Endothelial cell of umbilical vein (primary cell): Measurements from ENCODE around the gene TREX2.

ENCODE experiments used
- EZH2 ChIP-seq: IDR thresholded peaks from 2 replicates; pipeline ENCODE4 v1.6.1; 2012; ENCODE audit warnings: borderline replicate concordance, low read depth, mild to moderate bottlenecking, moderate library complexity, low read length, inconsistent platforms; ENCODE audit not compliant: severe bottlenecking
- JUN ChIP-seq: IDR thresholded peaks from 2 replicates; pipeline ENCODE4 v1.6.1; 2011; ENCODE audit warnings: borderline replicate concordance, low read depth; ENCODE audit not compliant: insufficient read length, insufficient read depth
- POLR2AphosphoS5 ChIP-seq: IDR thresholded peaks from 2 replicates; pipeline ENCODE4 v1.6.1; 2012; ENCODE audit warnings: low read depth, mild to moderate bottlenecking, control low read depth, low read length, moderate library complexity; ENCODE audit not compliant: insufficient read depth
- TF ChIP-seq, protein P1 (sequence below), 2 donors: IDR thresholded peaks; 1 replicate in 1 of 2; 2 replicates in 1 of 2; pipeline ENCODE4 v1.5.1; 2011; ENCODE audit warnings: low read length in 2 of 2, mild to moderate bottlenecking in 2 of 2, moderate library complexity in 2 of 2, control low read depth in 1 of 2, inconsistent platforms in 1 of 2, low read depth in 1 of 2; ENCODE audit not compliant: insufficient read depth in 1 of 2; ENCODE audit errors: extremely low read depth in 1 of 2
- TF ChIP-seq, protein P2 (sequence below): IDR thresholded peaks from 2 replicates; pipeline ENCODE4 v1.6.1; 2011; ENCODE audit not compliant: insufficient read depth, insufficient read length

DNA sequence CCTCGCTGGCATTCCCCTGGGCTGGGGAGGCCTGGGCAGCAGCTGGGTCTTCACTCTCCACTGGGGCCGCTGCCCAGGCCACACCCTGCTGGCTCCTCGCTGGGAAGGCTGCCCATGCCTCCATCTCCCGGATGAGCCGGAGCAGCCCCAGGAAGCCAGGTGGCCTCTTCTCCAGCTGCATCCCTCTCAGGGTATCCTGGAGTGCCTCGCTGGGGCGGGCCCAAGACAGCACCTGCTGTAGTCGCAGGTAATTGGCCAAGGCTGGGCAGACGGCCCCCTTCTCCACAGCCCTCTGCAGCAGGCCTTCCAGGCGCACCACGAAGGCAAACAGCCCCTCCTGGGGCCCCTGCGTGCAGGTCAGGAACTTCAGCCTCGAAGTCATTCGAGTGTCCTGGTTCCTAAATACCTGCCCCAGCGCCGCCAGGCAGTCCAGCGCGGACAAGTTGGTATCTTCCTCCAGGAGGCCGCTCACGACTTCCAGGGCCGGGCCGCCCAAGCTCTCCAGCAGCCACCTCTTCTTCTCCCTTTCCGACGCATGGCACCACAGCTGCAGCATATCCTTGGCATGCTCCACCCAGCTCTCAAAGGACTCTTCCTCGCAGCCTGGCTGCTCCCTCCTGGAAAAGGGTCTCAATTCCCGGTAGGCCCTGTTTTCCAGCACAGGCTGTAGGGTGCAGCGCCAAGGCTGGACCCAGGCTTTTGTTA is 48.4 kb downstream of the TREX2 start:
- TF ChIP-seq, protein P1, sequence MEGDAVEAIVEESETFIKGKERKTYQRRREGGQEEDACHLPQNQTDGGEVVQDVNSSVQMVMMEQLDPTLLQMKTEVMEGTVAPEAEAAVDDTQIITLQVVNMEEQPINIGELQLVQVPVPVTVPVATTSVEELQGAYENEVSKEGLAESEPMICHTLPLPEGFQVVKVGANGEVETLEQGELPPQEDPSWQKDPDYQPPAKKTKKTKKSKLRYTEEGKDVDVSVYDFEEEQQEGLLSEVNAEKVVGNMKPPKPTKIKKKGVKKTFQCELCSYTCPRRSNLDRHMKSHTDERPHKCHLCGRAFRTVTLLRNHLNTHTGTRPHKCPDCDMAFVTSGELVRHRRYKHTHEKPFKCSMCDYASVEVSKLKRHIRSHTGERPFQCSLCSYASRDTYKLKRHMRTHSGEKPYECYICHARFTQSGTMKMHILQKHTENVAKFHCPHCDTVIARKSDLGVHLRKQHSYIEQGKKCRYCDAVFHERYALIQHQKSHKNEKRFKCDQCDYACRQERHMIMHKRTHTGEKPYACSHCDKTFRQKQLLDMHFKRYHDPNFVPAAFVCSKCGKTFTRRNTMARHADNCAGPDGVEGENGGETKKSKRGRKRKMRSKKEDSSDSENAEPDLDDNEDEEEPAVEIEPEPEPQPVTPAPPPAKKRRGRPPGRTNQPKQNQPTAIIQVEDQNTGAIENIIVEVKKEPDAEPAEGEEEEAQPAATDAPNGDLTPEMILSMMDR (IDR thresholded peaks at IDR 0.05; ENCODE audit: extremely low read depth in 1 of 2, insufficient read depth in 1 of 2, low read depth in 1 of 2, low read length in 2 of 2) = no peak
- TF ChIP-seq JUN (no peak), EZH2 (no peak), POLR2AphosphoS5 (no peak)
- TF ChIP-seq, protein P2, sequence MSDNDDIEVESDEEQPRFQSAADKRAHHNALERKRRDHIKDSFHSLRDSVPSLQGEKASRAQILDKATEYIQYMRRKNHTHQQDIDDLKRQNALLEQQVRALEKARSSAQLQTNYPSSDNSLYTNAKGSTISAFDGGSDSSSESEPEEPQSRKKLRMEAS = no peak
